GM18526 (cell line): ENCODE results near the gene VPS33A.

Source experiments
- POLR2A ChIP-seq: IDR thresholded peaks from 3 replicates; pipeline ENCODE4 v1.6.1; 2011; ENCODE audit not compliant: insufficient read length; ENCODE audit errors: extremely low read depth

The VPS33A gene

GRCh38 chr12:122200541-122201175, 65.6 kb downstream of the VPS33A start:
- no peak for TF ChIP-seq POLR2A

- TF ChIP-seq POLR2A = no peak
Measured at GRCh38 chr12:122199484-122200355, 66.6 kb downstream of the VPS33A start.

GRCh38 chr12:122197612-122197966, 68.7 kb downstream of the VPS33A start:
- TF ChIP-seq POLR2A = no peak

- TF ChIP-seq POLR2A = no peak
Measured at GRCh38 chr12:122195405-122195804, 70.9 kb downstream of the VPS33A start.

GRCh38 chr12:122194804-122195203, 71.5 kb downstream of the VPS33A start:
- no peak for TF ChIP-seq POLR2A

- no peak for TF ChIP-seq POLR2A
Measured at GRCh38 chr12:122192441-122192840, 73.9 kb downstream of the VPS33A start.

GRCh38 chr12:122190842-122191668, 75.2 kb downstream of the VPS33A start:
- no peak for TF ChIP-seq POLR2A

GRCh38 chr12:122189626-122190475, 76.4 kb downstream of the VPS33A start:
- TF ChIP-seq POLR2A = no peak

GRCh38 chr12:122187466-122187865, 78.8 kb downstream of the VPS33A start:
- TF ChIP-seq POLR2A = no peak

- TF ChIP-seq POLR2A = no peak
Measured at GRCh38 chr12:122185494-122186082, 80.7 kb downstream of the VPS33A start.

- TF ChIP-seq POLR2A = no peak
Measured at GRCh38 chr12:122185079-122185478, 81.2 kb downstream of the VPS33A start.

GRCh38 chr12:122184517-122184916, 81.8 kb downstream of the VPS33A start:
- no peak for TF ChIP-seq POLR2A

- TF ChIP-seq POLR2A = no peak
Measured at GRCh38 chr12:122183588-122183940, 82.7 kb downstream of the VPS33A start.

- no peak for TF ChIP-seq POLR2A
Measured at GRCh38 chr12:122182887-122183587, 83.3 kb downstream of the VPS33A start, which contains the start of gene LRRC43. LRRC43 (plus strand) TSS chr12:122183123; CDS start chr12:122183145, 22 bp downstream.
